HepG2 (cell line): Measurements from ENCODE around the gene OST4. TPM values are rescaled to one million over a fixed set of nuclear protein-coding genes. Genes with fewer than 3 reads are reported as not detected.

Experiments used
- BHLHE40 ChIP-seq: IDR thresholded peaks from 2 replicates; pipeline ENCODE4 v1.6.1; 2011; ENCODE audit warnings: low read length, improper control_type of control experiment
- CBFB ChIP-seq: sonication (generic); formaldehyde crosslinking; IDR thresholded peaks from 2 replicates; pipeline ENCODE4 v1.4.0; 2020; ENCODE audit warnings: missing genetic modification reagents
- DBP ChIP-seq: sonication (generic); formaldehyde crosslinking; IDR thresholded peaks from 2 replicates; pipeline ENCODE4 v1.4.0; 2020; ENCODE audit warnings: missing genetic modification reagents; ENCODE audit errors: not compliant biosample characterization
- EED ChIP-seq: sonication (generic); formaldehyde crosslinking; IDR thresholded peaks from 2 replicates; pipeline ENCODE4 v1.5.0; 2020; ENCODE audit warnings: mild to moderate bottlenecking, missing genetic modification reagents
- FOXK1 ChIP-seq: sonication (generic); formaldehyde crosslinking; IDR thresholded peaks from 2 replicates; pipeline ENCODE4 v1.4.0; 2020; ENCODE audit warnings: low read depth, missing genetic modification reagents, borderline replicate concordance
- HIVEP1 ChIP-seq: sonication (generic); formaldehyde crosslinking; IDR thresholded peaks from 2 replicates; pipeline ENCODE4 v1.4.0; 2020; ENCODE audit warnings: mild to moderate bottlenecking, missing genetic modification reagents
- HOXA7 ChIP-seq: sonication (generic); formaldehyde crosslinking; IDR thresholded peaks from 2 replicates; pipeline ENCODE4 v1.8.1; 2022; ENCODE audit warnings: mild to moderate bottlenecking, missing genetic modification reagents, moderate library complexity
- HOXA9 ChIP-seq: sonication (generic); formaldehyde crosslinking; IDR thresholded peaks from 2 replicates; pipeline ENCODE4 v1.8.1; 2022; ENCODE audit warnings: missing genetic modification reagents, mild to moderate bottlenecking, moderate library complexity, borderline replicate concordance
- ISX ChIP-seq: sonication (generic); formaldehyde crosslinking; conservative IDR thresholded peaks from 2 replicates; pipeline ENCODE4 v1.5.0; 2020; ENCODE audit warnings: missing genetic modification reagents
- MZF1 ChIP-seq: sonication (generic); formaldehyde crosslinking; IDR thresholded peaks from 2 replicates; pipeline ENCODE4 v1.8.1; 2023; ENCODE audit warnings: mild to moderate bottlenecking, missing genetic modification reagents, borderline replicate concordance
- REXO4 ChIP-seq: sonication (generic); formaldehyde crosslinking; IDR thresholded peaks from 2 replicates; pipeline ENCODE4 v1.8.0; 2022; ENCODE audit warnings: missing genetic modification reagents, mild to moderate bottlenecking, borderline replicate concordance
- RFXANK ChIP-seq: IDR thresholded peaks from 2 replicates; pipeline ENCODE4 v1.6.1; 2016
- SATB2 ChIP-seq: sonication (generic); formaldehyde crosslinking; IDR thresholded peaks from 2 replicates; pipeline ENCODE4 v1.5.0; 2020; ENCODE audit warnings: missing genetic modification reagents
- SOX6 ChIP-seq, 2 experiments: fragments of 450-650 bp in 1 of 2; sonication (generic) in 1 of 2; formaldehyde crosslinking in 1 of 2; IDR thresholded peaks; 2 replicates each; pipeline versions ENCODE4 v1.4.0 to v1.6.1; 2017 to 2020; ENCODE audit warnings: antibody characterized with exemption in 1 of 2, mild to moderate bottlenecking in 1 of 2, missing genetic modification reagents in 1 of 2
- SPEN ChIP-seq: sonication (generic); formaldehyde crosslinking; IDR thresholded peaks from 2 replicates; pipeline ENCODE4 v1.5.1; 2020; ENCODE audit warnings: low read depth, mild to moderate bottlenecking, missing genetic modification reagents
- SRF ChIP-seq: IDR thresholded peaks from 2 replicates; pipeline ENCODE4 v1.6.1; 2011; ENCODE audit warnings: mild to moderate bottlenecking, low read depth, low read length, moderate library complexity
- TIGD3 ChIP-seq: sonication (generic); formaldehyde crosslinking; IDR thresholded peaks from 2 replicates; pipeline ENCODE4 v1.5.1; 2020; ENCODE audit warnings: mild to moderate bottlenecking, missing genetic modification reagents, borderline replicate concordance
- USF2 ChIP-seq, 2 experiments: sonication (generic) in 1 of 2; formaldehyde crosslinking in 1 of 2; IDR thresholded peaks; 2 replicates each; pipeline versions ENCODE4 v1.5.1 to v1.6.1; 2011 to 2020; ENCODE audit warnings: borderline replicate concordance in 1 of 2, low read depth in 1 of 2, low read length in 1 of 2, mild to moderate bottlenecking in 1 of 2, missing genetic modification reagents in 1 of 2, moderate library complexity in 1 of 2
- ZNF180 ChIP-seq: sonication (generic); formaldehyde crosslinking; IDR thresholded peaks from 2 replicates; pipeline ENCODE4 v1.4.0; 2020; ENCODE audit warnings: low read depth, missing genetic modification reagents, borderline replicate concordance
- ZNF441 ChIP-seq: sonication (generic); formaldehyde crosslinking; IDR thresholded peaks from 2 replicates; pipeline ENCODE4 v1.7.0; 2021; ENCODE audit warnings: missing genetic modification reagents, borderline replicate concordance
- ZNF543 ChIP-seq: sonication (generic); formaldehyde crosslinking; IDR thresholded peaks from 2 replicates; pipeline ENCODE4 v1.4.0; 2020; ENCODE audit warnings: mild to moderate bottlenecking, missing genetic modification reagents
- ZNF567 ChIP-seq: sonication (generic); formaldehyde crosslinking; IDR thresholded peaks from 2 replicates; pipeline ENCODE4 v1.8.1; 2023; ENCODE audit warnings: mild to moderate bottlenecking, missing genetic modification reagents, borderline replicate concordance
- ZNF619 ChIP-seq: sonication (generic); formaldehyde crosslinking; IDR thresholded peaks from 2 replicates; pipeline ENCODE4 v1.4.0; 2020; ENCODE audit warnings: mild to moderate bottlenecking, missing genetic modification reagents
- ZSCAN21 ChIP-seq: sonication (generic); formaldehyde crosslinking; IDR thresholded peaks from 2 replicates; pipeline ENCODE4 v1.8.0; 2022; ENCODE audit warnings: mild to moderate bottlenecking, missing genetic modification reagents, moderate library complexity, borderline replicate concordance
- polyA plus RNA-seq, 8 experiments: library from polyadenylated mRNA; depleted of rRNA in 3 of 8; stranded (reverse) in 7 of 8; unstranded in 1 of 8; fragments of >200 nt; fragmentation: Illumina TruSeq in 4 of 8; extraction: Trizol in 4 of 8; gene quantifications; 2 replicates each; pipeline versions ENCODE4 v1.2.1 to v1.2.3, GENCODE V29; 2011 to 2016; ENCODE audit warnings: low read depth in 4 of 8, missing spikeins in 1 of 8, mixed read lengths in 1 of 8; ENCODE audit not compliant: insufficient read depth in 1 of 8
- total RNA-seq, 5 experiments: library from RNA; depleted of rRNA; stranded (reverse); fragments of >200 nt; fragmentation: Illumina TruSeq; extraction: Trizol; gene quantifications; 2 replicates each; pipeline ENCODE4 v1.2.3, GENCODE V29; 2016; ENCODE audit warnings: low read depth in 1 of 5

Gene OST4
- total and polyA plus RNA-seq, 2 of the 13 experiments (the other 11 are each of a cell fraction or from before 2014, with no cell fraction given) = 498 to 584 TPM

- TF ChIP-seq REXO4 (CRISPR knock-in tag) (no peak), RFXANK (peak; percentile 90), ZNF567 (CRISPR knock-in tag) (peak; percentile 84; the same call in 1 of the 2 replicates), BHLHE40 (no peak), SOX6 (IDR thresholded peaks at IDR 0.05) (no peak), SOX6 (CRISPR knock-in tag; IDR thresholded peaks at IDR 0.05) (peak; percentile 55), HOXA9 (CRISPR knock-in tag) (peak; percentile 42; the same call in 1 of the 2 replicates), ISX (CRISPR knock-in tag) (peak; percentile 96), SRF (no peak), ZNF180 (no peak), TIGD3 (CRISPR knock-in tag) (peak; percentile 95), ZNF441 (CRISPR knock-in tag) (peak; percentile 92; the same call in 1 of the 2 replicates), HOXA7 (CRISPR knock-in tag) (0 out of 2 replicates have a peak, but pooled peaks have one; percentile 81), SATB2 (CRISPR knock-in tag) (0 out of 2 replicates have a peak, but pooled peaks have one; percentile 70), MZF1 (CRISPR knock-in tag) (no peak), USF2 (IDR thresholded peaks at IDR 0.05; ENCODE audit: low read depth, low read length) (no peak), USF2 (CRISPR knock-in tag; IDR thresholded peaks at IDR 0.05; ENCODE audit: borderline replicate concordance) (no peak), SPEN (CRISPR knock-in tag) (peak; percentile 77), ZSCAN21 (CRISPR knock-in tag) (no peak; the same call in none of the 2 replicates), EED (CRISPR knock-in tag) (peak; percentile 68; the same call in 1 of the 2 replicates), FOXK1 (CRISPR knock-in tag) (no peak; the same call in 1 of the 2 replicates), ZNF543 (no peak; the same call in none of the 2 replicates), HIVEP1 (CRISPR knock-in tag) (peak; percentile 86), ZNF619 (CRISPR knock-in tag) (peak; percentile 63), DBP (peak; percentile 87), CBFB (CRISPR knock-in tag) (peak; percentile 37)
Observed at GRCh38 chr2:27050996-27051901, 20.2 kb downstream of the OST4 start, which contains the start of gene AGBL5 (continued).
